Measurements from ENCODE around the gene AMDHD2. TPM values are rescaled to one million over a fixed set of nuclear protein-coding genes. Genes with fewer than 3 reads are reported as not detected.

Gene AMDHD2
- total RNA-seq, 1 experiment from 2014 or later = 50.3 TPM

- Histone ChIP-seq H3K27me3 (ENCODE audit: low read length) (no peaks in the 10 kb centered on the region), H3K27ac (ENCODE audit: low read length) (no peak overlapping the region), H3K4me3 (ENCODE audit: low read length) (peak overlapping the region; percentile 81; the same call in 1 of the 2 replicates), H3K79me2 (ENCODE audit: low read length) (peaks cover 40% of the 10 kb centered on the region), H3K4me1 (ENCODE audit: insufficient read depth, low read length) (peaks cover 26% of the 10 kb centered on the region), H3K9ac (ENCODE audit: low read length) (no peak overlapping the region), H3F3A (ENCODE audit: low read length, unreplicated experiment) (no peaks in the 10 kb centered on the region), H2AFZ (ENCODE audit: low read length) (peak overlapping the region; percentile 71; the same call in 1 of the 2 replicates), H4K20me1 (ENCODE audit: low read length) (peaks cover 31% of the 10 kb centered on the region), H3K9me3 (ENCODE audit: low read length) (no peaks in the 10 kb centered on the region), H3K36me3 (ENCODE audit: low read depth, low read length) (no peaks in the 10 kb centered on the region), H3K4me2 (ENCODE audit: low read length) (peak overlapping the region; percentile 75), H3K9me2 (replicated peaks; ENCODE audit: low read length) (no peaks in the 10 kb centered on the region)
- CTCF ChIA-PET = no interaction called here
- TF ChIP-seq, protein P1, sequence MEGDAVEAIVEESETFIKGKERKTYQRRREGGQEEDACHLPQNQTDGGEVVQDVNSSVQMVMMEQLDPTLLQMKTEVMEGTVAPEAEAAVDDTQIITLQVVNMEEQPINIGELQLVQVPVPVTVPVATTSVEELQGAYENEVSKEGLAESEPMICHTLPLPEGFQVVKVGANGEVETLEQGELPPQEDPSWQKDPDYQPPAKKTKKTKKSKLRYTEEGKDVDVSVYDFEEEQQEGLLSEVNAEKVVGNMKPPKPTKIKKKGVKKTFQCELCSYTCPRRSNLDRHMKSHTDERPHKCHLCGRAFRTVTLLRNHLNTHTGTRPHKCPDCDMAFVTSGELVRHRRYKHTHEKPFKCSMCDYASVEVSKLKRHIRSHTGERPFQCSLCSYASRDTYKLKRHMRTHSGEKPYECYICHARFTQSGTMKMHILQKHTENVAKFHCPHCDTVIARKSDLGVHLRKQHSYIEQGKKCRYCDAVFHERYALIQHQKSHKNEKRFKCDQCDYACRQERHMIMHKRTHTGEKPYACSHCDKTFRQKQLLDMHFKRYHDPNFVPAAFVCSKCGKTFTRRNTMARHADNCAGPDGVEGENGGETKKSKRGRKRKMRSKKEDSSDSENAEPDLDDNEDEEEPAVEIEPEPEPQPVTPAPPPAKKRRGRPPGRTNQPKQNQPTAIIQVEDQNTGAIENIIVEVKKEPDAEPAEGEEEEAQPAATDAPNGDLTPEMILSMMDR (conservative IDR thresholded peaks at IDR 0.05; ENCODE audit: low read depth, low read length) = no peak
- TF ChIP-seq EZH2 (IDR thresholded peaks at IDR 0.05; ENCODE audit: low read length, unreplicated experiment) (no peak), EZH2phosphoT487 (IDR thresholded peaks at IDR 0.05; ENCODE audit: borderline replicate concordance, low read length) (no peak)
- intact Hi-C loops (cut with micrococcal nuclease) = no loop called here
- BruUV-seq (replicated peaks) = no TSS peak
- POLR2A ChIA-PET (ENCODE audit: unreplicated experiment) = no interaction called here
- no peak for ATAC-seq
- DNase-seq = no peak
Measured at GRCh38 chr16:2512735-2513404, 7.3 kb upstream of the AMDHD2 start.

- ChIA-PET POLR2A (ENCODE audit: unreplicated experiment) (no interaction called here), CTCF (no interaction called here)
- Histone ChIP-seq H3K4me2 (ENCODE audit: low read length) (peak within 1 kb of the TSS; percentile 99), H4K20me1 (ENCODE audit: low read length) (peaks cover 39% of the 10 kb centered on the region), H3K9me3 (ENCODE audit: low read length) (no peaks in the 10 kb centered on the region), H3K9ac (ENCODE audit: low read length) (peak within 1 kb of the TSS; percentile 90), H3K27me3 (ENCODE audit: low read length) (no peaks in the 10 kb centered on the region), H3K79me2 (ENCODE audit: low read length) (peaks cover 48% of the 10 kb centered on the region), H3K9me2 (replicated peaks; ENCODE audit: low read length) (no peaks in the 10 kb centered on the region), H3K27ac (ENCODE audit: low read length) (peak within 1 kb of the TSS; percentile 55; the same call in 1 of the 2 replicates), H3K4me1 (ENCODE audit: insufficient read depth, low read length) (peaks cover 26% of the 10 kb centered on the region), H2AFZ (ENCODE audit: low read length) (peak within 1 kb of the TSS; percentile 71; the same call in 1 of the 2 replicates), H3K4me3 (ENCODE audit: low read length) (peak within 1 kb of the TSS; percentile 81), H3F3A (ENCODE audit: low read length, unreplicated experiment) (no peaks in the 10 kb centered on the region), H3K36me3 (ENCODE audit: low read depth, low read length) (no peaks in the 10 kb centered on the region)
- TF ChIP-seq EZH2phosphoT487 (IDR thresholded peaks at IDR 0.05; ENCODE audit: borderline replicate concordance, low read length) = no peak
- ATAC-seq = peak; percentile 90
- BruUV-seq (replicated peaks) = no TSS peak
- DNase-seq = peak; percentile 88
- intact Hi-C loops (cut with micrococcal nuclease) = no loop called here
Measured at GRCh38 chr16:2513405-2514332, 6.5 kb upstream of the AMDHD2 start, which contains the start of gene ATP6V0C. Gene ATP6V0C (plus strand): TSS chr16:2513952. CDS start chr16:2514104, 152 bp downstream.

DNA sequence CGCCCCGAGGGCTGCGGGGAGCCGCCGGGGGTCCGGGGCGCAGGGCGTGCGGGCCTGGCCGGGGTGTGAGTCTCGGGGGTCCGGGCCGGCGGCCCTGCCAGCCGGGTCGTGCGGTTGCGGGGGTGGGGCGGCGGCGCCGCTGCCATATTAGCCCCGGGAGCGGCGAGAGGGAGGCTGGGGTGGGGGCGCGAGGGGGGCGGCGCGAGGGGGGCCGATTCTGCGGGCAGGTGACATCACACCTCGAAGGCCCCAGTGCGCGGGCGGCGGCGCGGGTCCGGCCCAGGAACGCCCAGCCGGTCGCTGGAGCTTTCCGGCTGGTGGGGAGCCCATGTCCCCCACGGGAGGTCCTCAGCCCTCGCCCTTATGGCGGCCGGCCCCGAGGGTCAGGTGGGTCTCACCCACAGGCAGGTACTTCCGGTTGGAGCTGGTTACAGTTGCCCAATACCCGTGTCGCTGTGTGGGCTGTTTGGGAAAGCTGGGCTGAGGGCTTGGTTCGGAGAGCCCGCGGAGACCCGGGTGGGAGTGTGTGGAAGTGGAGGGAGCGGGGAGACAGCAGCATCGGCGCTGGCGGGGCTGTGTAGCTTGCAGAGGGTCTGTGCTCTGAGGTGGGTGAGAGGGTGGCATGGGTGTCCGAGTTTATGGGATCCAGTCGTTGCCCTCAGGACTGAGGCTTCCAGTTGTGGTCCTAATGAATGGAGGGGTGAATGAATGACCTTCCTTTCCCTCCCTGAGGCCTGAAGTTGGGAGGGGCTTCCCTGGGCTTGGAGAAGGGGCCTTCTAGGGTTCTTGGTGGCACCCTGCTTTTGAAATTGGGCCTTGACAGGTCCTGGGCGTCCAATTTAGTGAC, 5.6 kb upstream of the AMDHD2 start:
- no peaks in the 10 kb centered on the region for H3K9me3 ChIP-seq (ENCODE audit: low read length)
- TF ChIP-seq, protein P1 (conservative IDR thresholded peaks at IDR 0.05; ENCODE audit: low read depth, low read length) = no peak
- TF ChIP-seq EZH2 (IDR thresholded peaks at IDR 0.05; ENCODE audit: low read length, unreplicated experiment) (no peak), EZH2phosphoT487 (IDR thresholded peaks at IDR 0.05; ENCODE audit: borderline replicate concordance, low read length) (no peak)
- H3K4me3 ChIP-seq (ENCODE audit: low read length) = peak overlapping the region; percentile 81
- H3K79me2 ChIP-seq (ENCODE audit: low read length) = peaks cover 57% of the 10 kb centered on the region
- peak overlapping the region; percentile 99 for H3K4me2 ChIP-seq (ENCODE audit: low read length)
- no peak for DNase-seq
- no peaks in the 10 kb centered on the region for H3K9me2 ChIP-seq (replicated peaks; ENCODE audit: low read length)
- H3K27me3 ChIP-seq (ENCODE audit: low read length) = no peaks in the 10 kb centered on the region
- H4K20me1 ChIP-seq (ENCODE audit: low read length) = peaks cover 40% of the 10 kb centered on the region
- ChIA-PET POLR2A (ENCODE audit: unreplicated experiment) (no interaction called here), CTCF (no interaction called here)
- H2AFZ ChIP-seq (ENCODE audit: low read length) = no peak overlapping the region
- intact Hi-C loops (cut with micrococcal nuclease) = no loop called here
- no peaks in the 10 kb centered on the region for H3F3A ChIP-seq (ENCODE audit: low read length, unreplicated experiment)
- peaks cover 30% of the 10 kb centered on the region for H3K4me1 ChIP-seq (ENCODE audit: insufficient read depth, low read length)
- no TSS peak for BruUV-seq (replicated peaks)
- no peaks in the 10 kb centered on the region for H3K36me3 ChIP-seq (ENCODE audit: low read depth, low read length)
- H3K27ac ChIP-seq (ENCODE audit: low read length) = peak overlapping the region; percentile 55; the same call in 1 of the 2 replicates
- ATAC-seq = no peak
- peak overlapping the region; percentile 90 for H3K9ac ChIP-seq (ENCODE audit: low read length)

Measured in PC-3 (cell line).